Sigmoid colon (tissue), 4 donors: ENCODE data around the gene SIRT2.
A peak's percentile ranks its signal among the peaks of the same experiment; 100 is the strongest.

Experiments used
- POLR2A ChIP-seq, 2 donors: fragments of 450-650 bp; IDR thresholded peaks; one replicate each; pipeline ENCODE4 v1.6.1; 2016; ENCODE audit warnings: antibody characterized with exemption in 2 of 2, mild to moderate bottlenecking in 2 of 2, moderate library complexity in 2 of 2
- POLR2AphosphoS5 ChIP-seq, 4 donors: sonication (generic); formaldehyde crosslinking; IDR thresholded peaks; one replicate each; pipeline ENCODE4 v1.6.1; 2017; ENCODE audit warnings: antibody characterized with exemption in 4 of 4
- TF ChIP-seq, protein P1 (sequence below), 4 experiments: fragments of 450-650 bp in 3 of 4; fragments of 200-600 bp in 1 of 4; IDR thresholded peaks; one replicate each; pipeline ENCODE4 v1.5.1; 2016 to 2019; ENCODE audit warnings: antibody characterized with exemption in 4 of 4, mild to moderate bottlenecking in 3 of 4, moderate library complexity in 2 of 4

DNA sequence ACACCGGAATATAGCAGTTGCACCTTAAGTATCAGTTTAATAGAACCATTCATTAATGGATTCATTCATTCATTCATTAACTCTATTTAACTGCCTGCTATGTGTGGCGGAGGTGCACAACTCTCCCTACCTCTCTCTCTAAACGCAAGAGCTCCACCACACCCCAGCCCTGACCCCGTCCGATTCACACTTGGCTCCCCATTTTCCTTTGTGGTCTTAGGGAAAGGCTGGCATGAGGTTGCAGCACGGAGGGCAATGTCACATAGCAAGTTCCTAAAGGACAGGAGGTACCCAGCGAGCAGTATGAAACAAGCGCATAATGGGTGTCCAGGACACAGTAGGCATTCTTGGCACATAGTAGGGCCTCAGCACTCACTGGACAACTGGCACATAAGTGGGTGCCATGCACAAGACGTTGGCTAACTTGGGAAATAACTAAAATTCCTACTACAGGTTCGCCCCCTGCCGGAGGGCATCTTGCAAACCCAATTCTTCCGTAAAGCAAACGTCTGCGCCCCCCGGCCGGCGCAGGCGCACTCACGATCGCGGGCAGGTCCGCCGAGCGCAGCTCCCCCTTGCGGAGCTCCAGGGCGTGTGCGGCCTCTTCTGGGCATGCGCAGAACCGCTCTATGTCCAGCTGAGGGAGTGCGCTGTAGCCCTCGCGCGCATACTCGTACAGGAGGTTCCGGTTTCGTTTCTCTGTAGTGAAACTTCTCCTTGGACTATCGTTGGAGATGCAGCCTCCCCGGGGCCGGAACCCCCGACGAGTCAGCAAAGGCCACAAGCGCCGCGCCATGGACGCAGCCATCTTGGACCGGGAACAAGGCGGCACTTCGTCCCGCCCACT lies 30.7 kb upstream of the SIRT2 start, which contains the start of gene SARS2:
- TF ChIP-seq POLR2AphosphoS5 (IDR thresholded peaks at IDR 0.05): peak in 1 of 4 donors; percentile 48
- TF ChIP-seq, protein P1, sequence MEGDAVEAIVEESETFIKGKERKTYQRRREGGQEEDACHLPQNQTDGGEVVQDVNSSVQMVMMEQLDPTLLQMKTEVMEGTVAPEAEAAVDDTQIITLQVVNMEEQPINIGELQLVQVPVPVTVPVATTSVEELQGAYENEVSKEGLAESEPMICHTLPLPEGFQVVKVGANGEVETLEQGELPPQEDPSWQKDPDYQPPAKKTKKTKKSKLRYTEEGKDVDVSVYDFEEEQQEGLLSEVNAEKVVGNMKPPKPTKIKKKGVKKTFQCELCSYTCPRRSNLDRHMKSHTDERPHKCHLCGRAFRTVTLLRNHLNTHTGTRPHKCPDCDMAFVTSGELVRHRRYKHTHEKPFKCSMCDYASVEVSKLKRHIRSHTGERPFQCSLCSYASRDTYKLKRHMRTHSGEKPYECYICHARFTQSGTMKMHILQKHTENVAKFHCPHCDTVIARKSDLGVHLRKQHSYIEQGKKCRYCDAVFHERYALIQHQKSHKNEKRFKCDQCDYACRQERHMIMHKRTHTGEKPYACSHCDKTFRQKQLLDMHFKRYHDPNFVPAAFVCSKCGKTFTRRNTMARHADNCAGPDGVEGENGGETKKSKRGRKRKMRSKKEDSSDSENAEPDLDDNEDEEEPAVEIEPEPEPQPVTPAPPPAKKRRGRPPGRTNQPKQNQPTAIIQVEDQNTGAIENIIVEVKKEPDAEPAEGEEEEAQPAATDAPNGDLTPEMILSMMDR (IDR thresholded peaks at IDR 0.05): peak; percentile 95 to 98 (median 98)
- no peak for TF ChIP-seq POLR2A (IDR thresholded peaks at IDR 0.05)
